HG03060 (cell line): ENCODE results near the gene IL3.
"Not testable (repeated sequence)": the region's sequence is repeated elsewhere in the genome, so short reads cannot be mapped to it uniquely, and the experiment has no call there.

ENCODE experiments used
- ATAC-seq: cut with Tn5 transposase; IDR thresholded peaks from one replicate; pipeline ENCODE4 v1.9.1; 2021; ENCODE audit warnings: low read depth, moderate number of reproducible peaks; ENCODE audit not compliant: unreplicated experiment

IL3 gene

GRCh38 chr5:132108495-132108894, 48.0 kb downstream of the IL3 start:
- not testable (repeated sequence) for ATAC-seq

GRCh38 chr5:132108957-132109356, 48.5 kb downstream of the IL3 start:
- ATAC-seq = not testable (repeated sequence)

DNA sequence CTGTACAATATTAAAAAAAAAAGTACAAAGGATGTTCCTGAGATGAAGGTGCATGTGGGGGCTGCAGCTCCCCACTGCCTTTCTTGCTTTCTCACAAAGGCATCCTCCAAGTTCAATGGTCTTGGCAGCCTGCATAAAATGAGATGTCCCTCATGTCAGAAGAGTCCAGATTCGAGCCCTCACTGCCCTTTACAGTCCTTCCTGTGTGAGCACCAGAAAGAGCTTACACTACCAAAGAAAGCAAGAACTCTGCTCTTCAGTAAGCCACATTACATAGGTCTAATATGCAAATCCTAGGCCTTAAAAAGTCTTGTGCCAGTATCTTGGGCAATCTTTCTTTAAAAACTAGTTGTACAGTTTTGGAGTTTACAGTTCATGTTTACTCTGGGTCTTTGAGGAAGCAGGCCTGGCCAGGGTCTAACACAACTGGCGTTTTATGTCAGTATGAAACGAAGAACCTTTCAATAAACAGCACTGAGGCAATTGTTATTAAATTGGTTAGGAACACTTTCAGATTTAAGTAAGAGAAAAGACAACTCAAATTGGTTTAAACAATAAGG, 49.1 kb downstream of the IL3 start:
- ATAC-seq = no peak

GRCh38 chr5:132110195-132110594, 49.7 kb downstream of the IL3 start:
- ATAC-seq = no peak

GRCh38 chr5:132110930-132111329, 50.5 kb downstream of the IL3 start:
- ATAC-seq = no peak

DNA sequence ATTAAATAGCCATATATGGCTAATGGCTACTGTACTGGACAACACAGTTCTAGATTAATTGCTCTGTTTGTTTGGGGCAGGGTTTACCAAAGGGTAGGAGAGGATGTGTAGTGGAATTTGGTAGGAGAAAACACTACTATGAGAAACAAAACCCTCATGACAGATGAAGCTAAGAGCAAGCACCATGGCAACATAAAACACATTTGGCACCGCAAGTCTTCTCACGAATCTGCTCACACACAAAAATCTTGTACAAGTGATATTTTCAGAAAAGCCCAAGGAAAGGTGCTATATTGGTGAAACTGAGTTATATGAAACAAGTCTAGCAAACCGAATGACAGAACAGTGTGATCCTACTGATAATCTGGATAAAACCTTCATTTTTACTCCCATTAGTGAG, 51.7 kb downstream of the IL3 start:
- ATAC-seq = no peak
